GM12878 (cell line): ENCODE data around the gene CHCHD3. TPM values are rescaled to one million over a fixed set of nuclear protein-coding genes. Genes with fewer than 3 reads are reported as not detected.

Experiments
- ATAC-seq: fragments of 200-7000 bp; cut with Tn5 transposase; 3 replicates; pipeline ENCODE4 v1.9.1; 2020; ENCODE audit warnings: mild to moderate bottlenecking, moderate library complexity
- BruUV-seq: library from RNA; stranded (reverse); fragments of 400-500 nt; replicated peaks from 2 replicates; lab custom pipeline; 2021; lab: Mats Ljungman, UMichigan
- CTCF ChIA-PET: fragments of 300-600 bp; sonication (Branson Sonifier 250); formaldehyde crosslinking; extraction: SDS; loops from one replicate; lab custom pipeline; 2021; ENCODE audit warnings: inconsistent platforms; lab: Yijun Ruan, JAX
- POLR2A ChIA-PET: fragments of 350-600 bp; formaldehyde crosslinking; extraction: SDS; loops from one replicate; lab custom pipeline; 2021; ENCODE audit warnings: inconsistent platforms; lab: Charles Lee
- RAD21 ChIA-PET: fragments of 300-600 bp; sonication (Branson Sonifier 250); formaldehyde crosslinking; loops from one replicate; lab custom pipeline; 2023; ENCODE audit warnings: antibody characterized with exemption; ENCODE audit not compliant: unreplicated experiment; lab: Charles Lee
- SMC1A ChIA-PET: fragments of 300-600 bp; sonication (Branson Sonifier 250); formaldehyde crosslinking; loops from one replicate; lab custom pipeline; 2023; ENCODE audit not compliant: unreplicated experiment, uncharacterized antibody; lab: Charles Lee
- DNase-seq: peaks from one replicate; pipeline ENCODE4 v3.0.0-alpha.2; 2011; ENCODE audit warnings: low read depth, low spot score
- FAIRE-seq: peaks from 3 replicates; lab custom pipeline; 2011; peaks lifted over from hg19 to GRCh38; lab: Jason Lieb, UNC
- H2AFZ ChIP-seq: 2 replicates; pipeline ENCODE4 v1.6.0; 2011; ENCODE audit warnings: low read depth, low read length, control low read depth; ENCODE audit not compliant: control insufficient read depth
- H3K27ac ChIP-seq: 2 replicates; pipeline ENCODE4 v1.5.1; 2011; ENCODE audit warnings: control low read depth; ENCODE audit not compliant: control insufficient read depth, insufficient read depth
- H3K27me3 ChIP-seq, 2 experiments: replicated peaks in 1 of 2; 2 replicates each; pipeline versions ENCODE4 v1.6.0 to v1.6.1; 2011; ENCODE audit warnings: low read length in 1 of 2; ENCODE audit not compliant: control insufficient read depth in 2 of 2, insufficient read depth in 2 of 2
- H3K36me3 ChIP-seq, 2 experiments: 2 replicates each; pipeline ENCODE4 v1.5.1; 2011; ENCODE audit warnings: low read length in 1 of 2; ENCODE audit not compliant: control insufficient read depth in 2 of 2, insufficient read depth in 2 of 2
- H3K4me1 ChIP-seq: 2 replicates; pipeline ENCODE4 v1.6.1; 2011; ENCODE audit warnings: mild to moderate bottlenecking, low read length, moderate library complexity, mixed read lengths; ENCODE audit not compliant: control insufficient read depth, insufficient read depth
- H3K4me2 ChIP-seq: 2 replicates; pipeline ENCODE4 v1.6.0; 2011; ENCODE audit warnings: control low read depth; ENCODE audit not compliant: control insufficient read depth, insufficient read depth
- H3K4me3 ChIP-seq: fragments of 200-600 bp; sonication (generic); 2 replicates; pipeline ENCODE4 v1.5.1; 2016
- H3K79me2 ChIP-seq: 2 replicates; pipeline ENCODE4 v1.6.0; 2011; ENCODE audit warnings: low read length; ENCODE audit not compliant: control insufficient read depth, insufficient read depth
- H3K9ac ChIP-seq: 2 replicates; pipeline ENCODE4 v1.8.0; 2011; ENCODE audit warnings: low read length, control low read depth, mixed read lengths; ENCODE audit not compliant: control insufficient read depth, insufficient read depth
- H3K9me3 ChIP-seq: replicated peaks from 3 replicates; pipeline ENCODE4 v1.5.1; 2011; ENCODE audit warnings: mild to moderate bottlenecking, low read length; ENCODE audit not compliant: control insufficient read depth, insufficient read depth
- H4K20me1 ChIP-seq: 2 replicates; pipeline ENCODE4 v1.6.0; 2011; ENCODE audit not compliant: control insufficient read depth, insufficient read depth
- BCL11A ChIP-seq: IDR thresholded peaks from 2 replicates; pipeline ENCODE4 v1.6.1; 2011; ENCODE audit warnings: low read depth, low read length
- ETV6 ChIP-seq, 2 experiments: fragments of 450-650 bp in 1 of 2; IDR thresholded peaks in 1 of 2; conservative IDR thresholded peaks in 1 of 2; 2 replicates each; pipeline ENCODE4 v1.6.1; 2014; ENCODE audit warnings: antibody characterized with exemption in 1 of 2, borderline replicate concordance in 1 of 2, low read depth in 1 of 2, mild to moderate bottlenecking in 1 of 2, moderate library complexity in 1 of 2
- FOS ChIP-seq: IDR thresholded peaks from 3 replicates; pipeline ENCODE4 v1.6.1; 2011; ENCODE audit warnings: borderline replicate concordance; ENCODE audit not compliant: insufficient read length; ENCODE audit errors: extremely low read depth
- HCFC1 ChIP-seq: fragments of 150-350 bp; IDR thresholded peaks from 2 replicates; pipeline ENCODE4 v1.6.1; 2014; ENCODE audit warnings: low read length
- HDAC2 ChIP-seq: fragments of 200-600 bp; sonication (generic); IDR thresholded peaks from 2 replicates; pipeline ENCODE4 v1.6.1; 2017
- HDGF ChIP-seq: fragments of 450-650 bp; IDR thresholded peaks from 2 replicates; pipeline ENCODE4 v1.6.1; 2016; ENCODE audit warnings: antibody characterized with exemption
- KDM1A ChIP-seq: fragments of 200-600 bp; sonication (generic); IDR thresholded peaks from 2 replicates; pipeline ENCODE4 v1.6.1; 2016; ENCODE audit warnings: borderline replicate concordance
- NBN ChIP-seq: fragments of 450-650 bp; IDR thresholded peaks from 2 replicates; pipeline ENCODE4 v1.6.1; 2016
- ZNF207 ChIP-seq: fragments of 450-650 bp; IDR thresholded peaks from 2 replicates; pipeline ENCODE4 v1.6.1; 2014; ENCODE audit warnings: antibody characterized with exemption, mild to moderate bottlenecking, borderline replicate concordance
- ZNF24 ChIP-seq: fragments of 450-650 bp; IDR thresholded peaks from 2 replicates; pipeline ENCODE4 v1.6.1; 2017; ENCODE audit warnings: antibody characterized with exemption, mild to moderate bottlenecking
- ZNF384 ChIP-seq: IDR thresholded peaks from 2 replicates; pipeline ENCODE4 v1.6.1; 2012; ENCODE audit warnings: low read depth, mild to moderate bottlenecking, low read length, improper control_type of control experiment, borderline replicate concordance
- WGBS: methylation state at CpG from one replicate; pipeline ENCODE4 v1.1.6; 2016; ENCODE audit warnings: low lambda C conversion rate; ENCODE audit not compliant: insufficient replicate concordance, insufficient coverage; ENCODE audit errors: missing lambda C conversion rate; 5-methylcytosine and 5-hydroxymethylcytosine counted together
- in situ Hi-C: fragments of 300-500 bp; cut with MboI; formaldehyde crosslinking; loops from 9 replicates; pipeline ENCODE4 v1.14.3; 2018; ENCODE audit warnings: mixed read lengths
- intact Hi-C: fragments of 100-400 bp; cut with micrococcal nuclease; formaldehyde crosslinking; loops from one replicate; pipeline ENCODE4 v1.14.2; 2022; ENCODE audit not compliant: unreplicated experiment
- polyA plus RNA-seq, 11 experiments: library from polyadenylated mRNA; depleted of rRNA in 4 of 11; unstranded in 6 of 11; stranded (reverse) in 5 of 11; fragments of >200 nt; fragmentation: Nextera tagmentation in 4 of 11; fragmentation: Illumina TruSeq in 1 of 11; extraction: Ambion mirVana in 4 of 11; extraction: Trizol in 1 of 11; gene quantifications; 1 replicate in 1 of 11; 2 replicates in 10 of 11; pipeline versions ENCODE4 v1.2.1 to v1.2.3, GENCODE V29; 2011 to 2016; ENCODE audit warnings: inconsistent platforms in 2 of 11, missing spikeins in 2 of 11, low read depth in 1 of 11
- total RNA-seq, 4 experiments: library from RNA; depleted of rRNA in 3 of 4; stranded (reverse); fragments of >200 nt in 3 of 4; fragmentation: Illumina TruSeq in 1 of 4; extraction: Trizol in 1 of 4; gene quantifications; 2 replicates each; pipeline versions ENCODE4 v1.2.1 to v1.2.3, GENCODE V29; 2013 to 2021

CHCHD3 gene
- total and polyA plus RNA-seq, 10 of the 15 experiments (the other 5 are each of a cell fraction or from before 2014, with no cell fraction given) = 38.3 to 178 (median 96.2) TPM

DNA sequence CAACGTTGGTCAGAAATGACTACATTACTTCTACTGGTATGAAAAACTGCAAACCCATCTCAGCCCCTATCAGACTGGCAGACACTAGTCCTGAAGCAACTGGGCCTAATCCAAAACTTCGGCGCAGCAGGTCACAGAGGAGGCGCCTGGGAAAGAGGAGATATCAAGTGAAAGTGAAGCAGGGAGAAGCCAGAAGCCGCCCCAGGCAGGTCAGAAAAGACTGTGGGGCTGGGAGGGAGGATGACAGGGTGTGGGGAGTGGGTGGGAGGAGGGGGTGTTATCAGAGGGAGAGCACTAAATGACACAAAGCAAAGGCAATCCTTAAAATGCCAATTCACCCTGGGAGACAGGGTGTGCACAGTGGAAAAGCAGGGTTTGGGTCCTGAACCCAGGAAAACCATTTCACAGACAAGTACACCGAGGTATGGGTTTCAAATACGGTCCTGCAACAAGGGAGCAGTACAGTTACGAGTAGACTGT lies 731 bp downstream of the CHCHD3 start:
- ChIA-PET SMC1A (interaction anchor here (1.0 to 1.1 kb wide), 2 partner anchors 8 to 21 kb away, joined by 3 to 6 read pairs; no protein-coding TSS in a partner anchor), POLR2A (interaction anchor here (0.9 to 1.0 kb wide), 2 partner anchors 171 to 187 kb away, joined by 3 to 5 read pairs; partner anchors contain the start of gene EXOC4), RAD21 (interaction anchor here (1.1 to 1.5 kb wide), 2 partner anchors 29 to 175 kb away, joined by 3 to 8 read pairs; no protein-coding TSS in a partner anchor), CTCF (interaction anchor here (0.6 kb wide), 1 partner anchor 11 kb away, joined by 3 read pairs; no protein-coding TSS in a partner anchor)
- H3K36me3 ChIP-seq = peaks cover 0 to 3% of the 10 kb centered on the region in 2 experiments; a peak in 1 of 4 replicates
- WGBS = under 1% methylated on average over 8 of the region's 8 CpGs
- H3K9ac ChIP-seq = peak overlapping the region; percentile 95
- no TSS peak for BruUV-seq
- peak overlapping the region; percentile 96 for H2AFZ ChIP-seq
- no peaks in the 10 kb centered on the region; the same call in 1 of the 2 replicates for H3K4me1 ChIP-seq
- ATAC-seq (peak; percentile 11), DNase-seq (no peak), FAIRE-seq (no peak)
- H3K27me3 ChIP-seq = no peaks in the 10 kb centered on the region
- H3K4me2 ChIP-seq = peak overlapping the region; percentile 73
- H3K9me3 ChIP-seq = peaks cover 3% of the 10 kb centered on the region; the same call in 1 of the 3 replicates
- H3K4me3 ChIP-seq = peak overlapping the region; percentile 90
- H3K27ac ChIP-seq = peak overlapping the region; percentile 86
- H3K79me2 ChIP-seq = peaks cover 54% of the 10 kb centered on the region
- in situ Hi-C loops (no loop called here), intact Hi-C loops (loop anchor here (2.0 kb wide), 1 partner anchor 46 kb away; no protein-coding TSS in a partner anchor)
- no peaks in the 10 kb centered on the region for H4K20me1 ChIP-seq
- no peak for TF ChIP-seq ZNF24
- TF ChIP-seq NBN = no peak
- no peak for TF ChIP-seq HCFC1
- no peak for TF ChIP-seq HDAC2
- no peak for TF ChIP-seq FOS
- TF ChIP-seq KDM1A = no peak
- TF ChIP-seq ZNF384 = no peak
- TF ChIP-seq ZNF207 = no peak
- no peak for TF ChIP-seq BCL11A
- TF ChIP-seq HDGF = no peak
- no peak for TF ChIP-seq ETV6 (conservative IDR thresholded peaks at IDR 0.05 in 1 of 2, IDR thresholded peaks at IDR 0.05 in 1 of 2; ENCODE audit: borderline replicate concordance in 1 of 2, low read depth in 1 of 2)
